CD4-positive, alpha-beta T cell (primary cell): ENCODE measurements around the gene MEGF11. TPM values are rescaled to one million over a fixed set of nuclear protein-coding genes. Genes with fewer than 3 reads are reported as not detected.
A peak's percentile ranks its signal among the peaks of the same experiment; 100 is the strongest.
"Not testable (repeated sequence)": the region's sequence is repeated elsewhere in the genome, so short reads cannot be mapped to it uniquely, and the experiment has no call there.

Experiments
- ATAC-seq: fragments of 200-7000 bp; cut with Tn5 transposase; one replicate; pipeline ENCODE4 v1.10.0; 2022; ENCODE audit warnings: mild to moderate bottlenecking; ENCODE audit not compliant: poor library complexity
- CTCF ChIA-PET: fragments of 350-600 bp; sonication (Branson Sonifier 250); formaldehyde crosslinking; loops from one replicate; lab custom pipeline; 2021; ENCODE audit warnings: antibody characterized with exemption, inconsistent platforms; lab: Charles Lee
- POLR2A ChIA-PET: fragments of 350-600 bp; sonication (Branson Sonifier 250); formaldehyde crosslinking; loops from one replicate; lab custom pipeline; 2021; ENCODE audit warnings: antibody characterized with exemption, inconsistent platforms; lab: Charles Lee
- DNase-seq, 14 experiments: peaks; one replicate each; pipeline ENCODE4 v3.0.0-alpha.2; 2013 to 2020; ENCODE audit warnings: mixed read lengths in 2 of 14
- H3K27ac ChIP-seq, 2 donors: one replicate each; pipeline versions ENCODE4 v1.5.1 to v1.7.0; 2013; ENCODE audit warnings: low read length in 2 of 2, low read depth in 1 of 2, mild to moderate bottlenecking in 1 of 2
- H3K27me3 ChIP-seq, 2 experiments: 1 replicate in 1 of 2; 2 replicates in 1 of 2; pipeline versions ENCODE4 v1.6.1 to v1.7.0; 2013; ENCODE audit warnings: low read length in 2 of 2, control low read depth in 1 of 2, mild to moderate bottlenecking in 1 of 2, moderate library complexity in 1 of 2; ENCODE audit not compliant: insufficient read depth in 2 of 2, control insufficient read depth in 1 of 2
- H3K36me3 ChIP-seq: one replicate; pipeline ENCODE4 v1.6.1; 2013; ENCODE audit warnings: low read length, control low read depth; ENCODE audit not compliant: insufficient read depth
- H3K4me1 ChIP-seq: one replicate; pipeline ENCODE4 v1.6.1; 2013; ENCODE audit warnings: low read length, control low read depth; ENCODE audit not compliant: insufficient read depth
- H3K4me3 ChIP-seq: one replicate; pipeline ENCODE4 v1.5.1; 2013; ENCODE audit warnings: mild to moderate bottlenecking, low read length, moderate library complexity
- H3K9me3 ChIP-seq, 2 experiments: 1 replicate in 1 of 2; 2 replicates in 1 of 2; pipeline versions ENCODE4 v1.6.1 to v1.7.0; 2013; ENCODE audit warnings: low read length in 2 of 2, mild to moderate bottlenecking in 2 of 2, control low read depth in 1 of 2, moderate library complexity in 1 of 2; ENCODE audit not compliant: control insufficient read depth in 1 of 2, insufficient read depth in 1 of 2
- H3K27ac Mint-ChIP-seq: one replicate; pipeline ENCODE4 v1.8.0; 2020; ENCODE audit warnings: mixed read lengths
- H3K27me3 Mint-ChIP-seq: one replicate; pipeline ENCODE4 v1.8.0; 2021; ENCODE audit warnings: mixed read lengths
- H3K36me3 Mint-ChIP-seq: one replicate; pipeline ENCODE4 v1.8.0; 2021; ENCODE audit warnings: low read depth, mixed read lengths
- H3K4me1 Mint-ChIP-seq: one replicate; pipeline ENCODE4 v1.8.0; 2021; ENCODE audit warnings: low read depth, mixed read lengths
- H3K4me3 Mint-ChIP-seq: one replicate; pipeline ENCODE4 v1.8.0; 2020; ENCODE audit warnings: mild to moderate bottlenecking, mixed read lengths
- H3K9me3 Mint-ChIP-seq: one replicate; pipeline ENCODE4 v1.8.0; 2020; ENCODE audit warnings: mixed read lengths
- CTCF ChIP-seq: fragments of 200-600 bp; IDR thresholded peaks from one replicate; pipeline ENCODE4 v1.8.0; 2022; ENCODE audit warnings: antibody characterized with exemption, mild to moderate bottlenecking
- intact Hi-C, 2 experiments: fragments of 100-400 bp; cut with DNase I in 1 of 2; cut with micrococcal nuclease in 1 of 2; formaldehyde crosslinking; loops; one replicate each; pipeline versions ENCODE4 v1.15.1 to v1.9.0; 2023 to 2025; cut with DNase I, micrococcal nuclease
- total RNA-seq, 174 experiments: library from RNA in 2 of 174; stranded (reverse) in 2 of 174; gene quantifications; one replicate each; pipeline ENCODE4 v1.2.3 and lab custom pipeline; 2021 to 2026

Gene MEGF11
- total RNA-seq, 2 experiments from 2014 or later: not detected

GRCh38 chr15:65869126-65869953 is 384.2 kb downstream of the MEGF11 start, which contains the start of gene RAB11A:
RAB11A (plus strand) TSS chr15:65869491; CDS start chr15:65869586, 95 bp downstream.
- H3K27ac Mint-ChIP-seq: peak within 1 kb of the TSS; percentile 100
- H3K4me1 ChIP-seq: peaks cover 21% of the 10 kb centered on the region
- ATAC-seq (peak; percentile 85), DNase-seq (peak; percentile 87 to 98 (median 93))
- peak; percentile 48 for TF ChIP-seq CTCF
- peak within 1 kb of the TSS; percentile 80 to 96 for H3K27ac ChIP-seq
- H3K9me3 ChIP-seq: no peaks in the 10 kb centered on the region
- H3K4me1 Mint-ChIP-seq: peaks cover 49% of the 10 kb centered on the region
- no peaks in the 10 kb centered on the region for H3K9me3 Mint-ChIP-seq
- H3K4me3 ChIP-seq: peak within 1 kb of the TSS; percentile 98
- H3K36me3 Mint-ChIP-seq: peaks cover 29% of the 10 kb centered on the region
- CTCF ChIA-PET: interaction anchor here (0.5 to 2.4 kb wide), 20 partner anchors 9 to 629 kb away, joined by 3 to 15 read pairs (median 4); partner anchors contain the start of genes DENND4A, INTS14 and SNAPC5
- H3K36me3 ChIP-seq: no peaks in the 10 kb centered on the region
- peak within 1 kb of the TSS; percentile 99 for H3K4me3 Mint-ChIP-seq
- POLR2A ChIA-PET: interaction anchor here (0.6 to 3.3 kb wide), 34 partner anchors 10 to 1775 kb away, joined by 3 to 71 read pairs (median 5); partner anchors contain the start of genes CIAO2A, CLPX, DENND4A and DPP8
- H3K27me3 Mint-ChIP-seq: peaks cover 3% of the 10 kb centered on the region
- intact Hi-C loops: loop anchor here (1.0 to 10.0 kb wide), 7 partner anchors 17 to 685 kb away; partner anchors contain the start of genes DENND4A (in 2 of the 2), CLPX (in 1 of the 2), DPP8 (in 1 of the 2) and INTS14 (in 1 of the 2)
- H3K27me3 ChIP-seq: no peaks in the 10 kb centered on the region

GRCh38 chr15:65868546-65869125 is 384.9 kb downstream of the MEGF11 start:
- DNase-seq (no peak), ATAC-seq (no peak)
- TF ChIP-seq CTCF: no peak
- Mint-ChIP-seq H3K36me3 (peaks cover 28% of the 10 kb centered on the region), H3K4me1 (peaks cover 44% of the 10 kb centered on the region), H3K4me3 (peak overlapping the region; percentile 99), H3K27ac (peak overlapping the region; percentile 100), H3K9me3 (no peaks in the 10 kb centered on the region), H3K27me3 (peaks cover 3% of the 10 kb centered on the region)
- CTCF ChIA-PET: interaction anchor here (0.5 to 2.4 kb wide), 20 partner anchors 10 to 630 kb away, joined by 3 to 15 read pairs (median 4); partner anchors contain the start of genes DENND4A, INTS14 and SNAPC5
- peak overlapping the region; percentile 98 for H3K4me3 ChIP-seq
- H3K4me1 ChIP-seq: peaks cover 21% of the 10 kb centered on the region
- peak overlapping the region; percentile 80 to 96 for H3K27ac ChIP-seq
- H3K36me3 ChIP-seq: no peaks in the 10 kb centered on the region
- intact Hi-C loops: loop anchor here (1.0 to 10.0 kb wide), 7 partner anchors 18 to 684 kb away; partner anchors contain the start of genes DENND4A (in 2 of the 2), CLPX (in 1 of the 2), DPP8 (in 1 of the 2) and INTS14 (in 1 of the 2)
- H3K27me3 ChIP-seq: no peaks in the 10 kb centered on the region
- H3K9me3 ChIP-seq: no peaks in the 10 kb centered on the region
- POLR2A ChIA-PET: interaction anchor here (0.6 to 3.3 kb wide), 29 partner anchors 11 to 1775 kb away, joined by 3 to 71 read pairs (median 5); partner anchors contain the start of genes CIAO2A, CLPX, DENND4A and DPP8

GRCh38 chr15:65867933-65868332 is 385.6 kb downstream of the MEGF11 start:
- Mint-ChIP-seq H3K4me1 (peaks cover 40% of the 10 kb centered on the region), H3K27ac (peak overlapping the region; percentile 100), H3K4me3 (peak overlapping the region; percentile 99), H3K36me3 (peaks cover 28% of the 10 kb centered on the region)
- ChIA-PET CTCF (interaction anchor here (1.3 to 1.5 kb wide), 3 partner anchors 22 to 229 kb away, joined by 3 to 4 read pairs (median 3); no protein-coding TSS in a partner anchor), POLR2A (interaction anchor here (1.8 to 3.3 kb wide), 4 partner anchors 11 to 76 kb away, joined by 7 to 71 read pairs (median 38); partner anchors contain the start of gene DENND4A)
- peaks cover 21% of the 10 kb centered on the region for H3K4me1 ChIP-seq
- not testable (repeated sequence) for DNase-seq, H3K9me3 ChIP-seq, H3K27me3 Mint-ChIP-seq, H3K4me3 ChIP-seq, H3K36me3 ChIP-seq, H3K27ac ChIP-seq, ATAC-seq, H3K9me3 Mint-ChIP-seq, H3K27me3 ChIP-seq
- intact Hi-C loops: loop anchor here (2.0 to 10.0 kb wide), 3 partner anchors 19 to 683 kb away; partner anchors contain the start of gene CLPX (in 1 of the 2)
